Measurements from ENCODE around the gene DNAI1. TPM values are rescaled to one million over a fixed set of nuclear protein-coding genes. Genes with fewer than 3 reads are reported as not detected.

DNAI1 gene
- total and polyA plus RNA-seq, 4 donors: 4.6 to 26.2 (median 9.2) TPM

GRCh38 chr9:34550016-34550680 lies 91.5 kb downstream of the DNAI1 start:
- Histone ChIP-seq H3K27me3 (ENCODE audit: control insufficient read depth in 3 of 3, insufficient read depth in 3 of 3, low read length in 2 of 3) (peaks cover 0 to 10% (median 0%) of the 10 kb centered on the region in 3 donors), H3K9me3 (ENCODE audit: control insufficient read depth in 4 of 4, insufficient read depth in 3 of 4, low read length in 3 of 4) (no peaks in the 10 kb centered on the region), H3K4me1 (ENCODE audit: control insufficient read depth in 5 of 5, insufficient read depth in 5 of 5, low read length in 5 of 5) (peaks cover 0 to 16% (median 4%) of the 10 kb centered on the region in 5 donors), H3K36me3 (ENCODE audit: control insufficient read depth in 4 of 4, insufficient read depth in 4 of 4, low read length in 4 of 4) (peaks cover 0 to 5% (median under 1%) of the 10 kb centered on the region in 4 donors), H3K4me3 (no peak overlapping the region), H3K27ac (ENCODE audit: low read depth in 1 of 2, low read length in 1 of 2) (no peak overlapping the region), H3K9ac (ENCODE audit: insufficient read depth in 1 of 2, low read length in 2 of 2) (no peak overlapping the region)
- ATAC-seq (ENCODE audit: insufficient read depth, low FRiP score): no peak
- TF ChIP-seq CTCF (IDR thresholded peaks at IDR 0.05; ENCODE audit: control extremely low read depth, extremely low read depth): no peak
- no peak for DNase-seq
- 83 to 88% methylated on average over 12 of the region's 12 CpGs for WGBS, 2 donors

- Histone ChIP-seq H3K27me3 (ENCODE audit: control insufficient read depth in 3 of 3, insufficient read depth in 3 of 3, low read length in 2 of 3) (peaks cover 0 to 10% (median 0%) of the 10 kb centered on the region in 3 donors), H3K36me3 (ENCODE audit: control insufficient read depth in 4 of 4, insufficient read depth in 4 of 4, low read length in 4 of 4) (peaks cover 0 to 5% (median under 1%) of the 10 kb centered on the region in 4 donors), H3K9me3 (ENCODE audit: control insufficient read depth in 4 of 4, insufficient read depth in 3 of 4, low read length in 3 of 4) (no peaks in the 10 kb centered on the region), H3K4me3 (no peak overlapping the region), H3K4me1 (ENCODE audit: control insufficient read depth in 5 of 5, insufficient read depth in 5 of 5, low read length in 5 of 5) (peaks cover 0 to 21% (median 9%) of the 10 kb centered on the region in 5 donors), H3K27ac (ENCODE audit: low read depth in 1 of 2, low read length in 1 of 2) (no peak overlapping the region), H3K9ac (ENCODE audit: insufficient read depth in 1 of 2, low read length in 2 of 2) (no peak overlapping the region)
- DNase-seq (no peak), ATAC-seq (ENCODE audit: insufficient read depth, low FRiP score) (no peak)
- WGBS, 2 donors: 85 to 90% methylated on average over 5 of the region's 5 CpGs
- TF ChIP-seq CTCF (IDR thresholded peaks at IDR 0.05; ENCODE audit: control extremely low read depth, extremely low read depth): no peak
These were observed 92.2 kb downstream of the DNAI1 start for GRCh38 chr9:34550681-34551270.

GRCh38 chr9:34551751-34552605 lies 93.4 kb downstream of the DNAI1 start:
- Histone ChIP-seq H3K27me3 (ENCODE audit: control insufficient read depth in 3 of 3, insufficient read depth in 3 of 3, low read length in 2 of 3) (peaks cover 0 to 10% (median 0%) of the 10 kb centered on the region in 3 donors), H3K36me3 (ENCODE audit: control insufficient read depth in 4 of 4, insufficient read depth in 4 of 4, low read length in 4 of 4) (peaks cover 0 to 5% (median 2%) of the 10 kb centered on the region in 4 donors), H3K27ac (ENCODE audit: low read depth in 1 of 2, low read length in 1 of 2) (no peak overlapping the region), H3K9me3 (ENCODE audit: control insufficient read depth in 4 of 4, insufficient read depth in 3 of 4, low read length in 3 of 4) (no peaks in the 10 kb centered on the region), H3K4me3 (no peak overlapping the region), H3K9ac (ENCODE audit: insufficient read depth in 1 of 2, low read length in 2 of 2) (no peak overlapping the region), H3K4me1 (ENCODE audit: control insufficient read depth in 5 of 5, insufficient read depth in 5 of 5, low read length in 5 of 5) (peaks cover 0 to 21% (median 9%) of the 10 kb centered on the region in 5 donors)
- DNase-seq (no peak), ATAC-seq (ENCODE audit: insufficient read depth, low FRiP score) (no peak)
- no peak for TF ChIP-seq CTCF (IDR thresholded peaks at IDR 0.05; ENCODE audit: control extremely low read depth, extremely low read depth)
- WGBS, 2 donors: 88 to 94% methylated on average over 19 to 20 of the region's 20 CpGs
